Suppressor macrophage (primary cell): ENCODE results near the gene SPRY1.

Source experiments
- DNase-seq, 4 experiments: peaks; one replicate each; pipeline ENCODE4 v3.0.0-alpha.2; 2020 to 2022
- total RNA-seq, 17 experiments: gene quantifications; one replicate each; lab custom pipeline; 2026; ENCODE audit warnings: mixed read lengths in 6 of 17, inconsistent platforms in 3 of 17; lab: John Stamatoyannopoulos, UW

Gene SPRY1, protein sequence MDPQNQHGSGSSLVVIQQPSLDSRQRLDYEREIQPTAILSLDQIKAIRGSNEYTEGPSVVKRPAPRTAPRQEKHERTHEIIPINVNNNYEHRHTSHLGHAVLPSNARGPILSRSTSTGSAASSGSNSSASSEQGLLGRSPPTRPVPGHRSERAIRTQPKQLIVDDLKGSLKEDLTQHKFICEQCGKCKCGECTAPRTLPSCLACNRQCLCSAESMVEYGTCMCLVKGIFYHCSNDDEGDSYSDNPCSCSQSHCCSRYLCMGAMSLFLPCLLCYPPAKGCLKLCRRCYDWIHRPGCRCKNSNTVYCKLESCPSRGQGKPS
- total RNA-seq, result 0.04 to 3.5 (median 1.2) reads per million in 17 experiments

DNA sequence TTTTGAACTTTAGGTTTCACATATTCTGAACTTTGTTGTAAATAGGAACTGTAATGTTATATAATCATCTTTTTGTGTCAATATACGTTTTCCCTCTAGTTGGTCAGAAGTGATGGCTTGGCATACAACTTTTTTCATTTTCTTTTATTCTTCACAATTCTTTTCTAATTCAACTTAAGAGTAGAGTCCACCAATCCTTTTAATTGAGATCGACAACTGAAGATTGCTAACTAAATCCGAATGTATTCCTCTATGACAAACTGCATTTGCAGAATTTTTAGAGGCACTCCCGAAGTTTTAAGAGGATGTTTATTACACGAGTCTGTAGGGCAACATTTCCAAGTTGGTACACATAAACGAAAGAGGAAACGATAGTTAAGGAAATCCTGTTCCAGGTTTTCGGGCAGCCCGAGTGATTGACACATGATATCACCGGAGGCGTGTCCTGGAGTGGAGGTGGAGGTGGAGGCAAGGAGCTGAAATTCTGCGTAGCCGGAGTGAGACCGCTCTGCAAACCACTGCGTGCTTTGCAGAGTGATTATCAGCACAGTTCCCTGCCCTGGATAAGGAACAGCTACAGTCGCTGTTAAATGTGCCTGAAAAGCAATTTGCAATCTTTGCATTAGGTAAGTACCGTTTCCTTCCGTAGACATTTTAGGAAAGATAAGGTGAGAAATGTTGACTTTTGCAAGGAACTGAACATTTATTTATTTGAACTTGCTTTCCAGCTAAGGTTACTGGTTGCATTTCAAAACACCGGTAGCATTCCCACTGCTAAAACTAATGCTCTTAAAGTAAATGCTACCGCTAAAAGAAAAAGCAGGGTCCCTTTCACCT lies at the start of gene SPRY1:
Gene SPRY1, plus strand, starts transcription at position 489 of the 837 bp plus-strand sequence. CDS start 4,797 bp downstream, outside the sequence.
- DNase-seq, result peak; percentile 75 to 88 (median 86)

GRCh38 chr4:123346951-123347350 lies 49.6 kb upstream of the SPRY1 start:
- DNase-seq, result no peak

DNA sequence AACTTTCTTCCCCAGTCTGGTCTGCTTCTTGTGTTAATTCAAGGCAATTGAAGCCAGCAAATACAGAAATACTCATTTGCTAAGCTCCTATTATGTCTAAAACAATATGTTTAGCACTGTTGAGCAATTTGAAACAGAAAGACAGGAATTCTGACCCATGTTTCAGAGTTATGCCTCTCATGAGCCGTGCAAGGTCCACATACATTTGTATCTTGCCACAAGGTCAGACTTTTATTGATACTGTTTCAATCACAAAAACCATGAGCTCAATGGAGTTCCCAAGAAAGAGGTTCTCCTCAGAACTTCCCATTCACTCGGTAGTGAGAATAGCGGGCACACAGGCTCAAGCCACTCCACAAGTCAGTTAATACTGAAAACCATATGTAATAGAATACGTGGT lies 47.6 kb upstream of the SPRY1 start:
- no peak for DNase-seq

DNA sequence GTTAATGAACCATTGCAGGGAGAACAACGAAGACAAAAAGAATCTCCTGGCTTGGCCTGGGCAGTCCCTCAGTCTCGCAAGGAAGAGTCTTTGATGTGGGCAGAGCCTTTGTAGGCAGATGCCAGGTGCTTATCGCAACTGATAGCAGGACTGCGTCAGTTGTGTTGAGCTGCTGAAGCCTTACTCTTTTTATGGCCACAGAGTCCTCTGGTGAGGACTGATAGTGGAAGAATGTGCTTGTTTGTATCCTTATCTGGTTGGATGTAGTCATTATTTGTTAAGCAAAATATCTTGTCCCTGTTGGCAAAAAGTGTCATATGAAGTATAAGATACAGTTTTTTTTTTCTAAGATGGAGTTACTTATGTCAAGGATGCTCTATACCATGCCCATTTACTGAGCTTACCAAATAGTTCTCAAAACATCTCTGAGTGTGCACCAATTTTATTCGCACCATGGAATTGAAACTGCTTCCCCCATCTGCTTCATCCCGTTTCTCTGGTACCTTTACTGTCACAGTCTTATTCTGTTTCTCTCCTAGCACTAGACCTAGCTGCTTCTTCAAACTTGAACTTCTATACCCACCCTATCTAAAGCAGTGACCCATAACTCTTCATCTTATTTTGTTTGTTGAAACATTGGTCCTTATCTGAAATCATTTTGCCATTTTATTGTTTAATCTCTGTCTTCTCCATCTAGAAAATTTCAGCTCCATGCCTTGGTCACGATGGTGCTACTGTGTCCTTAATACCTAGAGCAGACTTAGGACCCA lies 47.0 kb upstream of the SPRY1 start:
- DNase-seq, result no peak

DNA sequence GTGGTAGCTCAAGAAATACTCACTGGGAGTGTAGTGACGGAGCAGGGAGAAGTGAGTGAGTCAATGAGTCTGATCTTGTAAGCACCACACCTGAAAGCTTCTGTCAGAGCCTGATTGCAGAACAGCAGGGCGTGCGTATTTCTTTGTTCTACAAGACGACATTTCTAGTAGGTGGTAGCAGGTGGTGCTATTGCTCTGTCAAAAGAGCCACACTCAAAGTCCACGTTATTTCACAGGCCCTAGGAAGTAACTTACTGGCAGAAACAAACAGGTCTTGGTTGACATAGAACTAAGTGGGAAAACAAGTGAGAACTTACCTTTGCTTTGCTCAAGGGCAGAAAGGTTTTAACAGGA lies 46.4 kb upstream of the SPRY1 start:
- DNase-seq, result no peak

DNA sequence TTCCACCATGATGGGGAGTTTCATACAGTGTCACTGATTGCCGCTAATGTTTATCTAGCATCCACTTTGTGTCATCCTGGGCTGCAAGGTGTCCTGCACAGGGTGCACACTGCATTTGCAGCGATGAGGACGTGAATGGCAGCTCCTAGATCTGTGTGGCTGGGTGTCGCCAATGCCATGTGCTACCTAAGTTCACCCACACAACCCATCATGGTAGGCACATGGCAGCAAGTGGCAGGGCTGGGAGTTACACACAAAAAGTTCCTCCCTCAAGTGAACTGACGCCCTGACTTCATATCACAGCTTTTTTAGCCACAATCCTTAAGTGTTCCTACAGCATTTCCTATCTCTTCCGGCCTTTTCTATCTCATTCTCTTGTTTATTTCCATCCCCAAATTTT lies 45.9 kb upstream of the SPRY1 start:
- DNase-seq, result no peak

GRCh38 chr4:123351713-123352112 lies 44.9 kb upstream of the SPRY1 start:
- no peak for DNase-seq

DNA sequence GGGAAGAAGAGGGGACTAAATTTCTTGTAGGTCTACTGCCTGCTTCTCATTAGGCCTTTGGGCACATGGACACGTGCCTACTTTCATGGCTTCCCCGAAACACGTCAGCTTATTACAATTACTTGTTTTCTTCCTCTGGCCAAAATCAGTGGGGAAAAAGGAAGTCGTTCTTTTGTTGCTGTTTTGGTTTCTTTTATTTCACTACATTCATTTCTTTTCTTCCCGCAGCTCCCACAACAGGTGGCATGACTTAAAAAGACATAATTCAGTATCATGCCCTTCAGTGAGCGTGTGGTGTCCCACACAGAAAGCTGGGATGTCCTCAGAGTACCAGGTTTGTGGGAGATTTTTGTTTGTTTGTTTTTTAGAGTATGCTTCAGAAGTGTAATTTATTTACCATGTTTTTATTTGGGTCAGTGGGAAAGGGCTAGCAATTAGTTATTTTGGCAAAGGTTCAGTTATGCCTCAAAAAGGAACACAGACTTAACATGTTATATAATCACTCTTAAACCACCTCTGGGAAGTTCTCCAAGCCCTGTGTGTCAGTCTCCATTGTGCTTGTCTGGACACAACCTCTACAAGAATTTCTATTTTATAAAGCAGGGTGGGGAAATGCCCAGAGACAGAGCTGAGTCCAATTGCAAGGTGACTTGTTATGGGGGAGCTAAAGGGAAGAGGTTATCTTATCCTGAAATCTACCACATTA lies 44.2 kb upstream of the SPRY1 start:
- peak; percentile 55 to 77 (median 68) for DNase-seq

- DNase-seq, result no peak
Observed at GRCh38 chr4:123352966-123353365, 43.6 kb upstream of the SPRY1 start.

GRCh38 chr4:123353656-123354055 lies 42.9 kb upstream of the SPRY1 start:
- no peak for DNase-seq

DNA sequence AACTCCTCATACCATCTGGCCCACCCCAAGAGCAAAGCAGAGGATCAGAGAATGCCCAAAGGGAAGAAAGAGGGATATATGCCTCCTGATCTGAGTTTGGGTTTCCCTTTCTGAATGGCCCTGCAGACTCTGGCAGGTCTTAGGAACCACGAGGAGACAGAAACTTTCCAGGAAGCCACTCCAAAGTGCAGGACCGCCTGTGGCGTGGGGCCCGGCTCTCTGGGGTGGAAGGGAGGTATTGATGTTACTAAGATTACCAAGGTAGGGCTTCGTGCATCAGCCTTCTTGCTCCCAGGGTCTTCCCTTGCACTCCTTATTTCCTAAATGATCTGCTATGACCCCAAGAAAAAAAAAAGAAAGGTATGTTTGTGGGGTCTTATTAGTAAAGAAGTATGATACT lies 41.9 kb upstream of the SPRY1 start:
- no peak for DNase-seq

- no peak for DNase-seq
Observed at GRCh38 chr4:123356921-123357320, 39.7 kb upstream of the SPRY1 start.

DNA sequence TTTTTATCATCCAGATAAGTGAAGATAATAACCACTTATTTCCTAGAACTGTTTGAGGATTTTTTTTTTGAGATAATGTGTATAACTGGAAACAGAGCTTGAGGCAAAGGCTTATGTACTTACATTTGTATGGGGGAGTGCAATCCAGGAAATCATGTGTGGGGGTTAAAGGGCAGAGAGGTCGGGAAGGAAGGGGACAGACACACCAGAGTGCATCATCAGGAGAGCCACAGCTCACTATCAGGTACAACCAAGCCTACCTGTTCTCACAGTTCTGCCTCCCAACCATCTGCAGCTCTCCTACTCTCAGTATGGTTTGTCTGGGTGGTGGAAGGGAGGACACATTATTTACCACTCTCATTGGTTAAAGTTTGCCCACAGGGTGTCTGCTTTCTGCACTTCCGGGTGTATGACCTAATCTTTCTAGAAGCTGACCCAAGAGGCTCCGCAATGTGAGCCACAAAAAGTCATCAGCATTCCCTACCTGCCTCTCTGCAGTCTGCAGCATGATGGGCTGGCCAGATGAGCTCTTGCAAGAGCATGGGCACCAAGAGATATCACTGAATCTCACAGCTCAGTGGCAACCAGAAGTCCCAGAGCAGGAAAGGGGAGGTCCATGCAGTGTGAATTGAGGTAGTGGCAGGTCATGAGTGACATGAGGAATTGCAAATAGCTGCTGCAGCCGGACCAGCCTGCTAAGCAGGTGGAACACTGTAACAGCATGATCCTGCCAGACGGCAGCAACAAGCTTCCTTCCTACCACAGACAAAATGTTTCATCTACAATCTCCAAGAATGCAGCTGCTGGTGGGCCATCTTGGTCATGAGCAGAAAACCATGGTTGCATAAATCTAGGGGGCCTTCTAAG lies 36.9 kb upstream of the SPRY1 start:
- DNase-seq, result peak in 1 of 4 experiments; percentile 26

- peak; percentile 22 to 60 (median 45) for DNase-seq
Observed at GRCh38 chr4:123361195-123361861, 35.3 kb upstream of the SPRY1 start.

DNA sequence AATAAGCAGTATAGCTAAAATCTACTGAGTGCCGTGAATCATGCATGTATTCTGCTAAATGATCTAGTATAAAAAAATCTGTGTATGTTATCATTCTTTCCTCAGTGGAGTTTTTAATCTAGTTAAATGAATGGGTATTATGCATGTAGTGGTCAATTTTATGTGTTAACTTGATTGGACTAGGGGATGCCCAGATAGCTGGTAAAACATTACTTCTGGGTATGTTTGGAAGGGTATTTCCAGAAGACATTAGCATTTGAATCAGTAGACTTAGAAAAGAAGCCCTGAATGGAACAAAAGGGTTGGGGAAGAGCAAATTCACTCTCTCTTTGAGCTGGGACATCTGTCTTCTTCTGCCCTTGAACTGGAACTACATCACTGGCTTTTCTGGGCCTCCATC lies 34.5 kb upstream of the SPRY1 start:
- no peak for DNase-seq

DNA sequence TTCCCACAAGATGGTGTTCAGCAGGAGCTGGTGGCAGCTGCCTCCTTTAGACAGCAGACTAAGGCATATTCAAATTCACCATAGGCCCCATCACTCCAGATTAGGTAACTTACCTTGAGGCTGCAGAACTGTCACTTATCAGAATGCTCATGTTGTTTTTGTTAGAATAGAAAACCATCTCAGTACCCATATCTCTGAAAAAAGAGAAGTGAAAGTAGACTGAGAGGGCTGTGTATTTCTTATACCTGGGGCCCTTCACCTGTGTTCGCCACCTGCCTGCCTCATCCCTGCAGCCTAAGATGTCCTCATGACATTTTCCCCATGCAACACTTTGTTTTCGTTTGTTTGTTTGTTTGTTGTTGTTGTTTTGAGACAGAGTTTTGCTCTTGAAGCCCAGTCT lies 32.9 kb upstream of the SPRY1 start:
- no peak for DNase-seq

GRCh38 chr4:123364906-123365305 lies 31.7 kb upstream of the SPRY1 start:
- no peak for DNase-seq

DNA sequence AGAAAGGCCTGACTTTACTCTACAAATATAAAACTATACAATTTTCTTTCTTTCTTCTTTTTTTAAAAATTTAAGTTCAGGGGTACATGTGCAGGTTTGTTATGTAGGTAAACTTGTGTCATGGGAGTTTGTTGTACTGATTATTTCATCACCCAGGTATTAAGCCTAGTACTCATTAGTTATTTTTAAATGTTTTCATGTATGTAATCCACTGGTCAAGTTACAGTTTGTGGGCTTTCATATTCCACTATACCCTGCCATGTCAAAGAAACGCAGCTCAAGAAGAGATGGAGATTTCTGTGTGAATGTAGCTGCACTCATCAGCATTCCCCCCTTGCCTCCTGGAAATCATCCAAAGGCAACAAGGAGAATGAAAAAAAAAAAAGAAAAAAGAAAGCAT lies 31.2 kb upstream of the SPRY1 start:
- no peak for DNase-seq

DNA sequence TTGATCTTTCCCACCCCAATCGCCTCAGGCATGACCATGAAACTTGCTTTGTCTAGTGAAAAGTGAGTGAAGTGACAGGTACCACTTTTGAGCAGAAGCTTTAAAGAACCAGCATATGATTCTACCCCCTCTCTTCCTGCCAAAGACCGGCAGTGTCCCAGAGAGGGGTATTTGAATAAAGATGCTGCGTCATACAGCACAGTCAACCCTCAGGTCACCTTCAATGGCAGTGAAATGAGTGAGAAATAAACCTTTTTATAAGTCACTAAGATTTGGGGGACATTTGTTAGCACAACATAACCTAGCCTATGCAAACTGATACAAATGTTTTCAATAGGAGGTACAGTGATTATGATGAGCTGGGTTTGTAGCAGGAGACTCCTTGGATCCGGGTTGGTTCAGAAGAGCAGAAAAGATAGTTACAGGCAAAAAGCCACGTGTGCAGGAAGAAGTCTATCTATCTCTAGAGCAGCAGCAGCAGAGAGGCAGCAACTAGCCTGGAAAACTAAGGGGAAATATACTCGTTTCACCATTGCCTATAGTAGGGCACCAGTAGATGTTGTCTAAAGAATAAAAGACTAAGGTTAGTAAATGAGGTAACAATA lies 30.3 kb upstream of the SPRY1 start:
- DNase-seq, result no peak

- DNase-seq, result no peak
Observed at GRCh38 chr4:123378794-123379193, 17.8 kb upstream of the SPRY1 start.

GRCh38 chr4:123379392-123379791 lies 17.2 kb upstream of the SPRY1 start:
- no peak for DNase-seq
